ENCODE data around the gene CPLX4.

CPLX4 gene

GRCh38 chr18:59318460-59319050 is at the start of gene CPLX4:
CPLX4 (minus strand) TSS chr18:59318649; CDS start chr18:59318462, 187 bp downstream.
- Histone ChIP-seq H4K20me1 (no peaks in the 10 kb centered on the region), H3K4me1 (no peaks in the 10 kb centered on the region), H3K27ac (no peak within 1 kb of the TSS), H3K9ac (no peak within 1 kb of the TSS), H3K4me2 (no peak within 1 kb of the TSS), H3K9me3 (replicated peaks in 1 of 11) (no peaks in the 10 kb centered on the region; a peak in 1 of 22 replicates), H3K27me3 (no peaks in the 10 kb centered on the region), H3K36me3 (no peaks in the 10 kb centered on the region), H3K4me3 (no peak within 1 kb of the TSS)
- TF ChIP-seq Cebpa-rat (IDR thresholded peaks at IDR 0.05): no peak

- H3K27ac ChIP-seq: no peak overlapping the region
- peaks cover 0 to 29% (median 16%) of the 10 kb centered on the region in 11 experiments; a peak in 12 of 22 replicates for H4K20me1 ChIP-seq
- TF ChIP-seq Cebpa-rat (IDR thresholded peaks at IDR 0.05): no peak
- peaks cover 16 to 27% (median 22%) of the 10 kb centered on the region in 10 experiments; a peak in 19 of 20 replicates for H3K4me1 ChIP-seq
- H3K9ac ChIP-seq: no peak overlapping the region
- H3K27me3 ChIP-seq: no peaks in the 10 kb centered on the region; a peak in 1 of 22 replicates
- H3K4me3 ChIP-seq: no peak overlapping the region
- peak overlapping the region in 7 of 11 experiments; percentile 60 to 89 (median 87); a peak in 7 of 22 replicates for H3K4me2 ChIP-seq
- peaks cover 1 to 19% (median 9%) of the 10 kb centered on the region in 11 experiments; a peak in 21 of 22 replicates for H3K36me3 ChIP-seq
- H3K9me3 ChIP-seq (replicated peaks in 1 of 11): no peaks in the 10 kb centered on the region
Measured at GRCh38 chr18:59360381-59360780, 41.9 kb upstream of the CPLX4 start.

DNA sequence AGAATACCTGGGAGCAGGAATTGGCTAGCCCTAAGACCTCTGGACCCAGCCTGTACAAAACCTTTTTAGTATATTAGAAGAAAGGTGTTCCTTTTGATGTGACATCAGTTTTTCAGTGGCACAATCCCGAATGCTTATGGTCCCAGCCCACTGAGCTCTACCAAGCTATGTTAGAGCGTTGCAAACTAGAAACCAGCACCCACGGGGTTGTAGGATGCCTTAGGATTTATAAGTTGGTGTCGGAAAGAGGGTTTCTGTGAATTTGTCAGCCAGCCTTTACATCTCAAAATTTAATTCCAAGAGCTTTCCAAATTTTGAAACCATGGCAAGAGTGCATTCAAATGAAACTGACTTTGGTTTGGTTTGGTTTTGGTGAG is 41.1 kb upstream of the CPLX4 start:
- no peak for TF ChIP-seq Cebpa-rat (IDR thresholded peaks at IDR 0.05)
- Histone ChIP-seq H3K4me2 (peak overlapping the region; percentile 60 to 89 (median 82)), H3K9ac (peak overlapping the region; percentile 60 to 94 (median 92); a peak in 20 of 22 replicates)

GRCh38 chr18:59358712-59359575 is 40.5 kb upstream of the CPLX4 start, which contains the start of gene LMAN1:
LMAN1 (minus strand) TSS chr18:59359265; CDS start chr18:59359244, 21 bp downstream.
- Histone ChIP-seq H3K9ac (peak within 1 kb of the TSS; percentile 86 to 94 (median 92)), H3K4me1 (peaks cover 16 to 27% (median 22%) of the 10 kb centered on the region in 10 experiments; a peak in 19 of 20 replicates), H3K36me3 (peaks cover 16 to 34% (median 23%) of the 10 kb centered on the region in 11 experiments; a peak in 21 of 22 replicates), H3K27me3 (no peaks in the 10 kb centered on the region; a peak in 1 of 22 replicates), H3K27ac (peak within 1 kb of the TSS; percentile 61 to 90 (median 88)), H4K20me1 (peaks cover 0 to 35% (median 16%) of the 10 kb centered on the region in 11 experiments; a peak in 12 of 22 replicates), H3K4me3 (peak within 1 kb of the TSS; percentile 85 to 99 (median 93)), H3K4me2 (peak within 1 kb of the TSS; percentile 80 to 95 (median 84)), H3K9me3 (replicated peaks in 1 of 11) (no peaks in the 10 kb centered on the region)
- no peak for TF ChIP-seq Cebpa-rat (IDR thresholded peaks at IDR 0.05)

More for the DNA sequence above, 41.1 kb upstream of the CPLX4 start:
- Histone ChIP-seq H3K27ac (peak overlapping the region in 4 of 11 experiments; percentile 86 to 90 (median 88); a peak in 4 of 22 replicates), H4K20me1 (peaks cover 0 to 35% (median 16%) of the 10 kb centered on the region in 11 experiments; a peak in 12 of 22 replicates), H3K27me3 (no peaks in the 10 kb centered on the region; a peak in 1 of 22 replicates), H3K4me1 (peaks cover 16 to 27% (median 22%) of the 10 kb centered on the region in 10 experiments; a peak in 19 of 20 replicates), H3K4me3 (peak overlapping the region; percentile 85 to 99 (median 93)), H3K36me3 (peaks cover 9 to 28% (median 17%) of the 10 kb centered on the region in 11 experiments; a peak in 21 of 22 replicates), H3K9me3 (replicated peaks in 1 of 11) (no peaks in the 10 kb centered on the region)

DNA sequence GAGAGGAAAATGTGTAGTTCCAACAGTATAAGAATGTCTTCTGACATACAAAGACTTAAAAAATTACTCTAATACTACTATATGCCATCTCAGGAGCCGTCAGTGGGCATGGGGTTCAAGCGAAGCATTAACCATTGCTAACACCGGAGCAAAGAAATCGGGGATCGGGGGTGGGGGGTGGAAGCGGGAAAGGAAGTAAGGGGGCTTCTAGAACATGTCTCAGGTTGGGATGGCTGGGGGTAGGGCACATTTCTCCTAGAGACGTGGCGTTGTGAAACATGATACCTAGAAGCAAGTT is 39.9 kb upstream of the CPLX4 start:
- Histone ChIP-seq H4K20me1 (peaks cover 0 to 35% (median 16%) of the 10 kb centered on the region in 11 experiments; a peak in 12 of 22 replicates), H3K4me3 (peak overlapping the region; percentile 85 to 99 (median 93)), H3K4me2 (peak overlapping the region; percentile 58 to 95 (median 80)), H3K27me3 (no peaks in the 10 kb centered on the region; a peak in 1 of 22 replicates), H3K9ac (peak overlapping the region; percentile 86 to 94 (median 92)), H3K27ac (peak overlapping the region; percentile 61 to 90 (median 88); a peak in 21 of 22 replicates), H3K9me3 (replicated peaks in 1 of 11) (no peaks in the 10 kb centered on the region), H3K36me3 (peaks cover 21 to 40% (median 29%) of the 10 kb centered on the region in 11 experiments; a peak in 21 of 22 replicates), H3K4me1 (peaks cover 16 to 27% (median 22%) of the 10 kb centered on the region in 10 experiments; a peak in 19 of 20 replicates)
- no peak for TF ChIP-seq Cebpa-rat (IDR thresholded peaks at IDR 0.05)

- H3K27ac ChIP-seq: peak overlapping the region in 9 of 11 experiments; percentile 74 to 90 (median 88); a peak in 14 of 22 replicates
- H3K36me3 ChIP-seq: peaks cover 26 to 44% (median 33%) of the 10 kb centered on the region in 11 experiments
- H3K27me3 ChIP-seq: no peaks in the 10 kb centered on the region; a peak in 1 of 22 replicates
- H3K9me3 ChIP-seq (replicated peaks in 1 of 11): no peaks in the 10 kb centered on the region
- H3K4me2 ChIP-seq: peak overlapping the region; percentile 58 to 95 (median 80)
- peaks cover 0 to 35% (median 16%) of the 10 kb centered on the region in 11 experiments; a peak in 12 of 22 replicates for H4K20me1 ChIP-seq
- H3K4me1 ChIP-seq: peaks cover 16 to 27% (median 22%) of the 10 kb centered on the region in 10 experiments; a peak in 19 of 20 replicates
- H3K4me3 ChIP-seq: peak overlapping the region; percentile 85 to 99 (median 93)
- H3K9ac ChIP-seq: peak overlapping the region; percentile 86 to 94 (median 92); a peak in 19 of 22 replicates
- TF ChIP-seq Cebpa-rat (IDR thresholded peaks at IDR 0.05): no peak
Measured at GRCh38 chr18:59357928-59358327, 39.5 kb upstream of the CPLX4 start.

GRCh38 chr18:59354731-59355130 is 36.3 kb upstream of the CPLX4 start:
- Histone ChIP-seq H3K36me3 (peaks cover 56 to 76% (median 65%) of the 10 kb centered on the region in 11 experiments), H3K4me2 (no peak overlapping the region), H3K9ac (no peak overlapping the region), H3K4me3 (no peak overlapping the region), H3K4me1 (peaks cover 16 to 30% (median 21%) of the 10 kb centered on the region in 10 experiments), H3K9me3 (replicated peaks in 1 of 11) (no peaks in the 10 kb centered on the region), H4K20me1 (peaks cover 3 to 35% (median 16%) of the 10 kb centered on the region in 11 experiments; a peak in 14 of 22 replicates), H3K27me3 (no peaks in the 10 kb centered on the region), H3K27ac (no peak overlapping the region)
- no peak for TF ChIP-seq Cebpa-rat (IDR thresholded peaks at IDR 0.05)

DNA sequence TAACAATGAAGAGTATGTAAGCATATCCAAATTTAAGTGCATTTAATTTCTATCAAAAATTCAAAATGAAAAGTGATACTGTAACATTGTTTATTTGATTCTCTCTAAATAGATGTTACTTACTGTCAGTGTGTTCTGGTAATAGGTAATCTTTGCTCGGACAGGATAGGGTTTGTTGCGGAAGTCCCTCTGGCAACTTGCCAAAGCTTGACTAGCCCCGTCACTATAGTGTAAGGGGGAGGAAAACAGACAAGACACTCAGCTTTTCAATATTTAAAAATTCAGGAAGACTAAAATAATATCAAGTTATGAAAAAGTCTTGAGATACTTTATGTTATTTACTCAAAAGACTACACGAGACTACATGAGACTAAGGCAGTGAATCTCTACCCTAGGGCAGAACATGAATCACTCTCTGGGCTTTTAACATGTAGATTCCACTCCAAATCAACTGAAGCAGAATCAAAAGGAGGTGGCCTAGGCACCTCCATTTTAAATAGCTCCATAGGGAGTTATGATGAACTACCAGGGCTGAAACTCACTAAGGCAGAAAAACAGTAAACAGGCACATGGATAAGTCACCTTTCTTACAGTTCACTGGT is 34.7 kb upstream of the CPLX4 start:
- Histone ChIP-seq H3K4me1 (peaks cover 13 to 27% (median 18%) of the 10 kb centered on the region in 10 experiments; a peak in 19 of 20 replicates), H4K20me1 (peaks cover 3 to 34% (median 16%) of the 10 kb centered on the region in 11 experiments; a peak in 14 of 22 replicates), H3K4me2 (no peak overlapping the region), H3K27ac (no peak overlapping the region), H3K36me3 (peaks cover 71 to 92% (median 80%) of the 10 kb centered on the region in 11 experiments), H3K27me3 (no peaks in the 10 kb centered on the region), H3K9me3 (replicated peaks in 1 of 11) (no peaks in the 10 kb centered on the region), H3K9ac (no peak overlapping the region), H3K4me3 (no peak overlapping the region)
- TF ChIP-seq Cebpa-rat (IDR thresholded peaks at IDR 0.05): no peak

Measured in BLaER1 treated with 17β-estradiol and CSF1 and Interleukin-3, amounts not matched to agents 10 nM and 100 nM (cell line).